ENCODE measurements around the gene TNRC6A.
"Not testable (repeated sequence)": the region's sequence is repeated elsewhere in the genome, so short reads cannot be mapped to it uniquely, and the experiment has no call there.

The TNRC6A gene

DNA sequence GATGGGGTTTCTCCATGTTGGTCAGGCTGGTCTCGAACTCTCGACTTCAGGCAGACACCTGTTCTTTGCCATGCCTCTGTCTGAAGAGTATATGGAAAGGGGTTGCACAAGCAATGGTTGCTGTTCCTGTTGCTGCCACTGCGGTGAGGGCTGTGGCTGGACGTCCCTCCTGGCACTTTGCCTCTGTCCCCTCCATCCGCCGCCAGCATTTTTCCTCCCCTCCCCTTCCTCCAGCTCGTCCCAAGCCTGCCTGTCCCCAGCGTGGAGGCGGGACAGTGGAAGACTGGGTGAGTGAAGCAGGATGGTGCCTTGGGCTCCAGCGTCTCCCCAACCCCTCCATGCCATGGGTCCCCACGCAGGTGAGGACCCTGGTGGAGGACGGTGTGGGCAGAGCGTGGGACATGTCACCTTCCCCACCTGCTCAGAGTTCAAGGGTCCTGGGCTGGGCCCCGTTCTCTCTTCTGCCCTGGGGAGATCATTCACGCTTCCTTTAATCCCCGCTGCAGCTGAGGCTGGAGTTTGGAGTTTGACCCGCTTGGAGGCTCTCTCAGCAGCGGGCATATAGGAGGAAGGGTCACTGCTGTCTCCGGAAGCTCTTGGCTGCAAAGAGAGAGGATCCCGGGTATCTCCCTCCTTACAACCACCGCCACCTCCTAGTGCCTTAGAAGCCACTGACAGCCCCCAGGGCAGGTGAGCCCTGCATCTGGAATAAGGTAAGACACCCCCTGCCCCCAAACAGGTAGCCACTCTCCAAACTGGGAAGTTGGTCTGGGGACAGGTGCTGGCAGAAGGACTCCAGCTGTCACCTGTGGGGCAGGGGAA is 116.5 kb downstream of the TNRC6A start, which contains the start of gene SLC5A11:
Gene SLC5A11, plus strand, starts transcription at position 238 of the 822 bp plus-strand sequence. CDS start 12,681 bp downstream, outside the sequence.
- no peak for DNase-seq (ENCODE audit: low spot score)

DNA sequence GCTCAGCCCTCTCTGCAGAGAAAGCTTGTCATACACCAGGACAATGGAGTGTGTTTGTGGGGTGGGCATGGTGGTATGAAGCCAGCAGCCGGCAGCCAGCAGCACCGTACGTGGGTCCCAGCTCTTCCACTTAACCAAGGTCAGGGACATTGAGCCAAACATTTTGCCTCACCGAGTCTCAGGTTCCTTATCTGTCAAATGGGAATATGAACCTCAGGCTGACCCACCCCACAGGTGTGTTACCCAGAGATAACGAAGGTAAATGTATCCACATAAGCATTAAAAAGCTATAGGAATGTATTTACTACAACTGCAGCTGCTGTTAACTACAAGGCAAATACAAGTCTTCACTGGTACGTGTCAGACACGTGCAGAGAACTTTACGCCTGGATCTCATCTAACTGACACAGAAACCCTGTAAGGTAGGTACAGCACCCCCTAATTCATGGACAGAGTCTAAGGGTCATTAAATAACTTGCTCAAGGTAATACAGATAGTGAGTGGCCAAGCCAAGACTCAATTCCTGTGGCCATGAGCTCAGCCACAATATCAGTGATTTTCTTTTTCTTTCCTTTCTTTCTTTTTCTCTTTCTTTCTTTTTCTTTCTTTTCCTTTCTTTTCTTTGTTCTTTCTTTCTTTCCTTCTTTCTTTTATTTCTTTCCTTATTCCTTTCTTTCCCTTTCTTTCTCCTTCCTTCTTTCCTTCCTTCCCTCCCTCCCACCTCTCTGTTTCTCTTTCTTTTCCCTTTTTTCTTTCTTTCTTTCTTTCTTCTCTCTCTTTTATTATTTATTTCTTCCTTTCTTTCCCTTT is 117.3 kb downstream of the TNRC6A start:
- DNase-seq (ENCODE audit: low spot score): no peak

DNA sequence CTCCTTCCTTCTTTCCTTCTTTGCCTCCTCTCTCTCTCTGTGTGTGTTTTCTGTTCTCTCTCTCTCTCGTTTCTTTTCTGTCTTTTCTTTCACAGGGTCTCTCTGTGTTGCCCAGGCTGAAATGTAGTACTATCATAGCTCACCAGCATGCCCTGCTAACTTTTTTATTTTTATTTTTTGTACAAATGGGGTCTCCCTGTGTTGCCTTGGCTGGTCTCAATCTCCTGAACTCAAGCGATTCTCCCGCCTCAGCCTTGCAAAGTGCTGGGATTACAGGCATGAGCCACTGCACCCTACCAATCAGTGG is 117.9 kb downstream of the TNRC6A start:
- DNase-seq (ENCODE audit: low spot score): no peak

DNA sequence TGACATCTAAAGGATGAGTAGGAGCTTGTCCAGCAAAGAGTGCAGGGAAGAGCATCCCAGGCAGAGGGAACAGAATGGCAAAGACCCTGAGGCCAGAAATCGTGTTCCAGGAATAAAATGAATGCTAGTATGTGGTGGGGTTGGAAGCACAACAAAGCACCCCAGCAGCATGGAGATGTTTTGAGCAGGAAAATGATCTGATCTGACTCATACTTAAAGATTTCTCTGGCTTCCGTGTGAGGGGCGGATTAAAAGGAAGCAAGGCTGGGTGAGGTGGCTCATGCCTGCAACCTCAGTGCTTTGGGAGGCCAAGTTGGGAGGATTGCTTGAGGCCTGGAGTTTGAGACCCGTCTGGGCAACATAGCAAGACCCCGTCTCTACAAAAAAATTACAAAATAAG is 118.6 kb downstream of the TNRC6A start:
- no peak for DNase-seq (ENCODE audit: low spot score)

DNA sequence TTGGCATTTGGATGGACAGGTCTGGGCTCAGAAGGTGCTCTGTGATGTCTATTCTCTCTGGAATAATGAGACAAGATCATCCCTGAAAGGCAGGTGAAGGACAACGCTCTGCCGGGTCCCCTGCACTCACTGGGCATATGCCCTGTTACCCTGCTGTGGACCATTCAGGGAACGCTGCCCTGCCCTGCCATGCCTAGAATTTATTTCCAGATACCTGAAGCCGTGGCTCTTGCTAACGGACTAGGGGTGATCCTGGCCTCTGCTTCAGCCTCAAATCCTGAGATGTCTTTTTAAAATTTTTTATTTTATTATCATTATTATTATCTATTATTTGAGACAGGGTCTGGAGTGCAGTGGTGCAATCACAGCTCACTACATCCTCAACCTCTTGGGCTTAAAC is 120.2 kb downstream of the TNRC6A start:
- no peak for DNase-seq (ENCODE audit: low spot score)

DNA sequence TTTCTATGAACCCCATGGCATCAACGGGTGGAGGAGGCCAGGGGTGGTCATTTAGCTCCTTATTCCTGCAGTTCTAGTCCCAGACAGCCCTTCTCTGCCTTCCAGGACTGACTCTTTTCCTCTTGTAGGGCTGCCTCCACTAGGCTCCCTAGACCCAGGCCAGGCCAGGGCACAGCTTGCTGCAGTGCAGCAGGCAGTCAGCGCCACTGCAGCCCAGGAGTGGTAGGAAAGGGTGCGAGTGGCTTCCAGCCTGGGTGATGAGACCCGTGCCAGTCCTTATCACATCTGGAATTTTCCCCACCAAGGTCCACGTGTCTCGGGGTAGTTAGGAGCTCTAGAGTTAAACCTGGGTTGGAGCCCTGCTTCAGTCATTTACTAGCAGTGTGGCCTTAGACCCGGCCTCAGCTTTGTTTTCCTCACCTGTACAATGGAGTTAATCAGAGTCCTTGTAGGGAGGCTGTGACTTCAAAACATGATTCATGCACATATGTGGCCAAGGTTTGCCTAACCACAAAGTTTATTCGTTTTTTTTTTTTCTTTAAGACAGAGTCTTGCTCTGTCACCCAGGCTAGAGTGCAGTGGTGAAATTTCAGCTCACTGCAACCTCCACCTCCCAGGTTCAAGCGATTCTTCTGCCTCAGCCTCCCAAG is 121.0 kb downstream of the TNRC6A start:
- no peak for DNase-seq (ENCODE audit: low spot score)

DNA sequence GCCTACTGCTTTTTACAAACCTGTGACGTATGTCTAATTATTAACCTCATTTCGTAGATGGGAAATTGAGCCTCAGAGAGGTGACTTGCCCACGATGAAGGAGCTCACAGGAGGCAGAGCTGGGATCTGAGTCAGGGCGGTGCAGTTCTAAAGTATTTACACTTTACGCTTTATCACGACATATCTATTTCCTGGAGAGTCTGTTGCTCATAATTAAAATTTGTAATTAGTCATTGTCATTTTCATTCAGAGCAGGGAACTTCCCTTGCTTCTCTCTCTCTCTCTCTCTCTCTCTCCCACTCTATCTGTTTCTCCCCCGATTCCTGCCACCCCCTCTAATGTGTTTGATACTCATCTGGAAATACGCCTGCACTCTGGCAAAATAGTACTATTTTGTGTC is 122.2 kb downstream of the TNRC6A start:
- no peak for DNase-seq (ENCODE audit: low spot score)

DNA sequence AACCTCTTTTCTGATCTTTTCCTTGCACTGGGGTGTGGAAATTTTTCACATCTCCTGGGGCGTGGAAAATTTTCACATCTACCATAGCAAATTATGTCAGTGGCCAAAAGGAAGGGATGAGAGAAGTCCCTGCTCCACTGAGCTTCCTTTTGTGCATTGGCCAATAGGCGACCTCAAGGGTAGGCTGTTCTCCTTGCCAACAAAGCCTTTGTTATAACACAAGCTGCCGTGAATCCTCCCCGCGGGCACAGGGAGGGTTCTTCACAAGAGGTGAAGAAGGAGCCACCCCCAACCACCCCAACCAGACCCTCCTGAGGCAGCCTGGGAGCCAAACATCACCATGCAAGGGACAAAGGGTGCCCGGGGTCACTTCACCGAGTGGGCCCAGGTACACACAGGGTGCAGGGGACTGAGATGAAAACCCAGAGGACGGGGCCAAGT is 122.8 kb downstream of the TNRC6A start:
- no peak for DNase-seq (ENCODE audit: low spot score)

DNA sequence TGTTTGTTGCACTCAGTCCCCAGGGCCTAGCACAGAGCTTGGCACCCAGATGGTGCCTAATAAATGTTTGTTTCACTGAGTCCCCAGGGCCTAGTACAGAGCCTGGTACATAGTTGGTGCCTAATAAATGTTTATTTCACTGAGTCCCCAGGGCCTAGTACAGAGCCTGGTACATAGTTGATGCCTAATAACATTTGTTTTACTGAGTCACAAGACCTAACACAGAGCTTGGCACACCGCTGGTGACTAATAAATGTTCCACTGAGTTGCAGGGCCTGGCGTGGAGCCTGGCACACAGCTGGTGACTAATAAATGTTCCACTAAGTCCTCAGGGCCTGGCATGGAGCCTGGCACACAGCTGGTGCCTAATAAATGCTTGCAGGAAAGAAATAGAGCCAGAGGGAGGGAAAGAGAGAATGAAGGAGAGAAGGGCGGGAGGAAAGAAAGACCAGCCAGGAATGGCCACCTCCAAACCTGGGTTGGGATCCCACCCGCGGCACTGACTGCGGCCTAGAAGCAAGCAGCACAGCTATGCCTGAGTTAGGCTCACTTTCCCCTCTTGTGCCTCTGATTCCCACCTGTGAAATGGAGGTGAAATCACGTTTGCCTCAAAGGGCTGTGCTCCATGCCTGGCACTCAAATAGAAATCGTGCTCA is 123.8 kb downstream of the TNRC6A start:
- no peak for DNase-seq (ENCODE audit: low spot score)

DNA sequence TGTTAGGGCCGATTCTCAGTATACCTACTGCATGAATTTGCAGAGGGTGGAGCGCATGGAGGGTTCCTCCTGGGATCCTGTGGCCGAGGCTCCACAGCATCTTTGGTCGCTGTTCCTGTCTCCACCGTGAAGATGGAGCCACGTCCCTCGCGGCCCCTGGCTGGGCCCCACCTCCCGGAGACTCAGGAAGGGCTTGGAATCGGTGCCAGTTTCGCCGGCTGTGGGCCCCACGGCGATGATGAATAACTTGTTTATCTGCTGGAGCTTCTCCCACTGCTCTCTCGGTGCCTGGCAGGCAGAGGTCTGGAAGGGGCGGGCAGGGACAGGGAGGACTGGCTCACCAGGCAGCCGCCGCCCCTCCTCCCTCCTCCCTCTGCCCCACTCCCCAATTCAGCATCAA is 124.4 kb downstream of the TNRC6A start:
- DNase-seq (ENCODE audit: low spot score): peak; percentile 20

DNA sequence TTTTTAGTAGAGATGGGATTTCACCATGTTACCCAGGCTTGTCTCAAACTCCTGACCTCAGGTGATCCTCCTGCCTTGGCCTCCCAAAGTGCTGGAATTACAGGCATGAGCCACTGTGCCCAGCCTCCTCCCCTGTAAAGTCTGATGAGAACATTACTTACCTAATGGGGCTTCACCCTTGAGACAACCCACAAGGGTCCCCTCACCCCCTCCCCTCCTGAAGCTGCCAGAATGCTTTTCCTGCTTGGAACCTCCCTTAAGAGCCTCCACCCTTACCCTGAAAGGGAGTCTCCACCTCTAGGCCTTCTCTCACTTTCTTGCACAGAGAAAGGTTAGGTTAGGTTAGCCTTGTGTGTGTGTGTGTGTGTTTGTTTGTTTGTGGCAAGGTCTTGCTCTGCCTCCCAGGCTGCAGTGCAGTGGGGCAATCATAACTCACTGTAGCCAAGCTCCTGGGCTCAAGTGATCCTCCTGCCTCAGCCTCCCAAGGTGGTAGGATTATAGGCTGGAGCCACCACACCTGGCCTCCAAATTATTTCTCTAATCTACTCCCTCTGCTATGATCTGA is 125.2 kb downstream of the TNRC6A start:
- DNase-seq (ENCODE audit: low spot score): no peak

DNA sequence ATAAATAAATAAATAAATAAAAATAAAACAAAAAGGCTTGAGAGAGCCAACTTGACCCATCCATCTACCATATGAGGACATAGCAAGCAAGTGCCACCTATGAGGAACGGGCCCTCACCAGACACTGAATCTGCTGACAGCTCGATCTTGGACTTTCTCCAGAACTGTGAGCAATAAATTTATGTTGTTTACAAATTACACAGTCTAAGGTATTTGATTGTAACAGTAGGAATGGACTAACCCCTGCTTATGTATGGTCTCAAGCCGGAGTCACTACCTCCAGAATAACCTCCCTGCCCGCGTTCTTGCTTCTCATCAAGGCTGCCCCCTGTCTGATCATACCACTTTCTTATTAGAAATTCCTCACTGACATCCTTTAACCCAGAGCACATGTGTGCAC is 126.2 kb downstream of the TNRC6A start:
- DNase-seq (ENCODE audit: low spot score): no peak

DNA sequence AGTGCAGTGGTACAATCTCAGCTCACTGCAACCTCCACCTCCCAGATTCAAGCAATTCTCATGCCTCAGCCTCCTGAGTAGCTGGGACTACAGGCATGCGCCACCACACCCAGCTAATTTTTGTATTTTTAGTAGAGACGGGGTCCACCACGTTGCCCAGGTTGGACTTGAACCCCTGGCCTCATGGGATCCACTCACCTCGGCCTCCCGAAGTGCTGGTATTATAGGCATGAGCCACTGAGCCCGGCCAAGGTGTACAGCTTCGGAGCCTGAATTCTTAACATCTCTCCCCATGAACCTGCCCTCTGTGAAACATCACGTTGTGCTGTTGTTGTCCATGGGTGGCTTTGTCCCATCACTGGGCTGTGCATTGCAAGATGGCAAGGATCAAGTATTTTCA is 127.4 kb downstream of the TNRC6A start:
- not testable (repeated sequence) for DNase-seq (ENCODE audit: low spot score)

DNA sequence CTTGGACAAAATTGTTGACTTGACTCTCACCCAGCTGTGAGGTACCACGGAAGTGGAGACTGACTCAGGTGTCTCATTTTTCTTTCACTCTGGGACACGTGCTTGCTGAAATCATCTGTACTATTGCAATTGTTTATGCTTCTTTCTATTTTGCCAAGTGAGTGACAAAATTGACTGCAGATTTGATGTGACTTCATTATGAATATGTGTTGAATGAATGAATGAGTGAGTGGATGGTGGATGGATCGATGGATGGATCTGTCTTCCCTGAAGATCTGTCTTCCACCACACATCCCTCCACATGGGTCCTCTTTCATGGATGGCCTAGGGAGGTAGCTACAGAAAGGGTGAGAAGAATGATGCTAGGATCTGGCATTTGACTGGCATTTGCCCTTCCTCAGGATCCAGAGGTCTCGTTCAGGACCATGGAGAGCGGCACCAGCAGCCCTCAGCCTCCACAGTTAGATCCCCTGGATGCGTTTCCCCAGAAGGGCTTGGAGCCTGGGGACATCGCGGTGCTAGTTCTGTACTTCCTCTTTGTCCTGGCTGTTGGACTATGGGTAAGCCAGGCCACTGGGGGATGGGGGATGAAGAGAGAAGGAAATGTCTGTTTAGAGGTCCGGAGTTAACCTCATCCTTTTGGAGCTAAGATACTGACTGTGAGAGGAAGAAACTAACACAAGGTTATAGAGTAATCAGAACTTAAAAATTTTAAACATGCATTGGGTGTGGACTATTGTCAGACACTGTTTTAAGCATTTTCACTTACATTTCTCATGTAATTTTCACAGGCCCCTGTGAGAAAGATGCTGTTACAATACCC is 129.0 kb downstream of the TNRC6A start:
- DNase-seq (ENCODE audit: low spot score): peak; percentile 88

DNA sequence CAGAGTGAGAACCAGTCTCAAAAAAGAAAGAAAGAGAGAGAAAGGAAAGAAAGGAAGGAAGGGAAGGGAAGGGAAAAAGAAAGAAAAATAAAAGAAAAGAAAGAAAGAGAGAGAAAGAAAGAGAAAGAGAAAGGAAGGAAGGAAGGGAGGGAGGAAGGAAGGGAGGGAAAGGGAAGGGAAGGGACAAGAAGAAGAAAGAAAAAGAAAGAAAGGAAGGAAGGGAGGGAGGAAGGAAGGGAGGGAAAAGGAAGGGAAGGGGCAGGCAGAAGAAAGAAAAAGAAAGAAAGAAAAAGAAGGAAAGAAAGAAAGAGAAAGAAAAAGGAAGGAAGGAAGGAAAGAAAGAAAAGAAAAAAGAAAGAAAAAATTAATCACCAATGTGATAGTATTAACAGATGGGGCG is 132.0 kb downstream of the TNRC6A start:
- DNase-seq (ENCODE audit: low spot score): no peak

DNA sequence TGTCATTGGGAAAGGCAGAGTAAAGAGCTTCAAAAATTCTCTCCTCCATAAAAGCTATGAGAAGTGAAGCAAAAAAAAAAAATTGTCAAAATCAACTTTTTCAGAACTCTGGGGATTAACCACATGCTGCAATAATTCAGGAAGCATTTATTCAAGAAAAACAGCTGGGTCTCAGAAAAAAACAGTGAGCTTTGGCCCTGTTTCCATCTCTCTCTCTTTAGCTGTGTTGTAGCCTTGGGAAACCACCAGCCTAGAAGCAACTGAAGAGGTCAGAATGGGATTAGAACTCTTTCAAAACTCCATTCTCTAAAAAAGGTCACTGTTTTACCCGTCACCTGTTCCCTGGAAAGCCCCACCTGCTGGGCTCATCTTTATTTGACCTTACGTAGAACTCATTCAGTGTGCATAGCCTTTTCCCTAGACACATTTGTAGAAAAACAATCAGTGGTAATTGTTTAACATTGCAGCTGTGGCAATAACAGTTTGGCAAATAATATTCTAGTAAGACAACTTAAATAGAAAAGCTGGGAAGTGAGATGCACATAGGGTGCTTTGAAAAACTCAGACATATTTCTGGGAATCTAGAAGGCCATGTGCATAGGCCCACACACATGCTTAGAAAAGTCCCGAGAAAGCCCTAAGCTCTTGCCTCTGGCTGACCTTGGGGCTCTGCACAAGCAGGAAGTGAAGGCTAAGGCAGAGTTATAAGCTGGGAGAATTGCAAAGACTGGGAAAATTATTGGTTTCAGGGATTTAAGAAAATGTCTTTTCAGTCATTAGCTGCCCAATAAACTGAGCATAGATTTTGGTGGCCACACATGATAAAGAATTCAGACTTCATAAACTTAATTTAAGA is 134.4 kb downstream of the TNRC6A start:
- DNase-seq (ENCODE audit: low spot score): no peak

DNA sequence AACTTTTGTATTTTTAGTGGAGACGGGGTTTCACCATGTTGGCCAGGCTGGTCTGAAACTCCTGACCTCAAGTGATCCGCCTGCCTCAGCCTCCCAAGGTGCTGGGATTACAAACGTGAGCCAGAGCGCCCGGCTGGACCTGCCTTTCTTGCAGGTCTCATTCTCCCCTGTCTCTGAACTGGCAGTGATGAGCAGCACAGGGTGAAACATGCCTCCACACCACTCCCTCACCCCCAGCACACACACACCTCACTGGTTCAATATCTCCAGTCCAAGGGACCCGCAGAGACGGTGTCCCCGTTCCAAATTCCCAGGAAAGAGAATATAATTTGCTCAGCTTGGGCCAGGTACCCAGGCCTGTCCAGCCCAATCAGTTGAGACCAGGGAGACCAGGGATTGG is 139.6 kb downstream of the TNRC6A start:
- no peak for DNase-seq (ENCODE audit: low spot score)

DNA sequence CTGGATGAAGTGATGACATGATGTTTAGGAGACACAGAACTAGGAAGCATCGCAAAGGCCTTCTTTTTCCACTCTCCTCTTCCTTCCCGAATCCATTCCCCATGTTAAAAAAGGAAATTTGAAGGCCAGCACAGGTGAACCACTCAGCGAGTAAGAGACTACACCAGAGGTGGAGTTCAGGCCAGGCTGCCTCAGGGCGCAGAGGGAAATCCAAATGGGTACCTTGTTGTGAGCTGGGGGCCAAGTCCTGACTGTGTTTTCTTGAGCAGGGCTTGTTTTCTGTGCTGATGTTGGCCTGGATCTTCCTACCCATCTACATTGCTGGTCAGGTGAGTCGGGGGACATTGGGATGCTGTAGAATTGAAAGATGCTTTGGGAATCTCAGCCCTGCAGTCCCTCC is 142.4 kb downstream of the TNRC6A start:
- no peak for DNase-seq (ENCODE audit: low spot score)

DNA sequence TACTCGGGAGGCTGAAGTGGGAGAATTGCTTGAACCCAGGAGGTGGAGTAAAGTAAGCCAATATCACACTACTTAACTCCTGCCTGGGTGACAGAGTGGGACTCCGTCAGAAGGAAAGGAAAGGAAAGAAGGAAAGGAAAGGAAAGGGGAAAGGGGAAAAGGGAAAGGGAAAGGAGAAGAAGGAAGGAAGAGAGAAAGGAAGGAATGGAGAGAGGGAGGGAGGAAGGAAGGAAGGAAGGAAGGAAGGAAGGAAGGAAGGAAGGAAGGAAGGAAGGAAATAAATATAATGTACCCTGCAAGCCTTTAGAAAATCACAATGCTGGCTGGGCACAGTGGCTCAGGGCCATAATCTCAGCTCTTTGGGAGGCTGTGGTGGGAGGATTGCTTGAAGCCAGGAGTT is 143.6 kb downstream of the TNRC6A start:
- DNase-seq (ENCODE audit: low spot score): no peak

DNA sequence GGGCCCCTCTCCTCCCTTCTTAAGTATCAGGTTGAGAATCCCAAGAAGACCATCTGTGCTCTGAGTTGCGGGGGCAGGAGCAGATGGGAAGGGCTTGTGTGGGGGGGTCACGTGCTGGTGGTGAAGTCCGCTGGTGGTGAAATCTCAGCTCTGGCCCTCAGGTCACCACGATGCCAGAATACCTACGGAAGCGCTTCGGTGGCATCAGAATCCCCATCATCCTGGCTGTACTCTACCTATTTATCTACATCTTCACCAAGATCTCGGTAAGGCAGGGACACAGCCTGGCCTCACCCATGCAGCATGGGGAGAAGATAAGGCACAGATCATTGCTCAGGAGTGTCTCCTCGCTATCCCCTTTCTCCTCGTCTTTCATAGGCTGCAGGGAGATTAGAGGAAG is 146.0 kb downstream of the TNRC6A start:
- DNase-seq (ENCODE audit: low spot score): no peak
